Heart left ventricle (tissue), 16 donors: ENCODE data around the gene BIRC7. TPM values are rescaled to one million over a fixed set of nuclear protein-coding genes. Genes with fewer than 3 reads are reported as not detected.

Source experiments
- ATAC-seq, 4 donors: fragments of 200-7000 bp; cut with Tn5 transposase; one replicate each; pipeline ENCODE4 v1.9.1; 2020 to 2022; ENCODE audit warnings: moderate library complexity in 4 of 4, mild to moderate bottlenecking in 3 of 4, moderate number of reproducible peaks in 1 of 4
- DNase-seq, 5 donors: peaks; one replicate each; pipeline ENCODE4 v3.0.0-alpha.2; 2020
- H3K27ac ChIP-seq, 12 donors: fragments of 200-600 bp; sonication (generic) in 4 of 12; one replicate each; pipeline versions ENCODE4 v1.5.0 to v1.8.0; 2016 to 2022; ENCODE audit warnings: mild to moderate bottlenecking in 2 of 12
- H3K27me3 ChIP-seq, 9 donors: fragments of 200-600 bp; sonication (generic) in 2 of 9; one replicate each; pipeline versions ENCODE4 v1.5.1 to v1.8.0; 2016 to 2022; ENCODE audit warnings: mild to moderate bottlenecking in 3 of 9
- H3K36me3 ChIP-seq, 9 donors: fragments of 200-600 bp; sonication (generic) in 2 of 9; one replicate each; pipeline versions ENCODE4 v1.5.0 to v1.8.0; 2018 to 2022; ENCODE audit warnings: mild to moderate bottlenecking in 2 of 9
- H3K4me1 ChIP-seq, 12 donors: fragments of 200-600 bp; sonication (generic) in 4 of 12; one replicate each; pipeline versions ENCODE4 v1.5.0 to v1.8.0; 2016 to 2022; ENCODE audit warnings: mild to moderate bottlenecking in 3 of 12
- H3K4me3 ChIP-seq, 12 donors: fragments of 200-600 bp; sonication (generic) in 4 of 12; one replicate each; pipeline versions ENCODE4 v1.5.0 to v1.8.0; 2017 to 2022; ENCODE audit warnings: mild to moderate bottlenecking in 9 of 12, moderate library complexity in 4 of 12
- H3K9me3 ChIP-seq, 12 donors: fragments of 200-600 bp; sonication (generic) in 4 of 12; one replicate each; pipeline versions ENCODE4 v1.5.0 to v1.8.0; 2016 to 2022; ENCODE audit warnings: mild to moderate bottlenecking in 1 of 12
- CTCF ChIP-seq, 12 donors: fragments of 200-600 bp; sonication (generic) in 4 of 12; IDR thresholded peaks; one replicate each; pipeline versions ENCODE4 v1.5.0 to v1.8.0; 2018 to 2022; ENCODE audit warnings: antibody characterized with exemption in 12 of 12, mild to moderate bottlenecking in 5 of 12
- POLR2A ChIP-seq, 2 donors: fragments of 450-650 bp; IDR thresholded peaks; one replicate each; pipeline ENCODE4 v1.6.1; 2017; ENCODE audit warnings: antibody characterized with exemption in 2 of 2, mild to moderate bottlenecking in 2 of 2, moderate library complexity in 2 of 2
- WGBS, 4 donors: extraction: QIAGEN DNeasy Blood & Tissue Kit in 2 of 4; methylation state at CpG; one replicate each; pipeline versions ENCODE4 v1.1.5 to v1.1.7; 2013 to 2018; 5-methylcytosine and 5-hydroxymethylcytosine counted together
- intact Hi-C, 10 donors: fragments of 100-400 bp; cut with DNase I; formaldehyde crosslinking; loops; one replicate each; pipeline versions ENCODE4 v1.11.1 to v1.14.2; 2022
- polyA plus RNA-seq, 2 donors: library from polyadenylated mRNA; stranded (reverse); fragments of 200-250 nt; gene quantifications; one replicate each; pipeline ENCODE4 v1.2.3, GENCODE V29; 2013
- total RNA-seq, 9 donors: library from RNA; depleted of rRNA in 2 of 9; stranded (reverse); fragments of >200 nt in 2 of 9; fragmentation: NEBNext Ultra II Directional in 3 of 9; extraction: Animal tissue kit (Norgen Biotek cat#: 25700) in 3 of 9; gene quantifications; one replicate each; pipeline versions ENCODE4 v1.1.0 to v1.2.4, GENCODE V29; 2016 to 2023
- donor health status: ischemic (EF 13 %, LVEDD 7.1; RV severe dilation, severe dysfunction).
- donor health status: healthy with polysubstance abuse.
- donor health status: DM: no; HTN: yes; CAD: no.
- donor health status: DM: no; HTN: no; CAD: no.
- donor health status: ischemic (EF 25% LVEDD 6.9; RV normal size, moderate dysfunction).
- donor health status: ischemic (EF 25% LVEDD 5.7; RV mildly dilated, moderate dysfunction).
- donor health status: healthy.
- donor health status: DM: yes; HTN: yes; CAD: no.
- donor health status: ischemic (EF 35%, LVEDD 5.7; RV mildly dilated, moderate dysfunction).
- donor health status: nonischemic (EF 11% LVEDD 7.7; RV severe dilation, severe dysfunction).
- donor health status: DM: yes; HTN: yes; CAD: no.
- donor health status: PGD.
- donor health status: ischemic (EF 29% LVEDD 5.4; RV normal size, mild dysfunction).
- donor health status: nonischemic (EF 23%, LVEDD 6.1; RV moderate dilation, normal function).

Gene BIRC7
- total and polyA plus RNA-seq, 11 donors, result 0.20 to 5.6 (median 0.50) TPM; not detected in 5

GRCh38 chr20:63227260-63227659 is 8.4 kb upstream of the BIRC7 start:
- Histone ChIP-seq H3K36me3 (no peaks in the 10 kb centered on the region), H3K9me3 (no peaks in the 10 kb centered on the region), H3K4me1 (peaks cover 0 to 19% (median 5%) of the 10 kb centered on the region in 12 donors), H3K4me3 (no peak overlapping the region), H3K27me3 (peaks cover 0 to 16% (median 2%) of the 10 kb centered on the region in 9 donors), H3K27ac (no peak overlapping the region)
- DNase-seq (no peak), ATAC-seq (no peak)
- intact Hi-C loops, result no loop called here
- WGBS, 4 donors, result 89 to 97% (median 94%) methylated on average over 5 of the region's 5 CpGs
- TF ChIP-seq CTCF (IDR thresholded peaks at IDR 0.05) (no peak), POLR2A (IDR thresholded peaks at IDR 0.05) (no peak)

- no peak for ATAC-seq
- H3K36me3 ChIP-seq, result no peaks in the 10 kb centered on the region
- TF ChIP-seq POLR2A (IDR thresholded peaks at IDR 0.05) (no peak), CTCF (IDR thresholded peaks at IDR 0.05) (no peak)
- no peak overlapping the region for H3K4me3 ChIP-seq
- peaks cover 0 to 29% (median 4%) of the 10 kb centered on the region in 9 donors for H3K27me3 ChIP-seq
- no peak for DNase-seq
- 55 to 71% (median 60%) methylated on average over 13 of the region's 13 CpGs for WGBS, 4 donors
- H3K27ac ChIP-seq, result no peak overlapping the region
- no peaks in the 10 kb centered on the region for H3K9me3 ChIP-seq
- H3K4me1 ChIP-seq, result peaks cover 0 to 19% (median 5%) of the 10 kb centered on the region in 12 donors
- intact Hi-C loops, result no loop called here
Observed at GRCh38 chr20:63228806-63229205, 6.9 kb upstream of the BIRC7 start.

GRCh38 chr20:63230800-63231268 is 4.9 kb upstream of the BIRC7 start:
- intact Hi-C loops, result loop anchor here in 3 of 10 donors (5.0 to 10.0 kb wide), 2 partner anchors 174 to 176 kb away; no protein-coding TSS in a partner anchor
- Histone ChIP-seq H3K36me3 (no peaks in the 10 kb centered on the region), H3K4me3 (no peak overlapping the region), H3K4me1 (peaks cover 0 to 11% (median 0%) of the 10 kb centered on the region in 12 donors), H3K27me3 (peaks cover 0 to 33% (median 8%) of the 10 kb centered on the region in 9 donors), H3K27ac (no peak overlapping the region), H3K9me3 (no peaks in the 10 kb centered on the region)
- ATAC-seq (peak in 3 of 4 donors; percentile 79 to 83 (median 80)), DNase-seq (peak in 4 of 5 donors; percentile 50 to 70 (median 70))
- WGBS, 4 donors, result 2 to 13% (median 12%) methylated on average over 14 to 17 of the region's 17 CpGs
- TF ChIP-seq CTCF (IDR thresholded peaks at IDR 0.05) (peak in 11 of 12 donors; percentile 18 to 68 (median 50)), POLR2A (IDR thresholded peaks at IDR 0.05) (no peak)

- TF ChIP-seq POLR2A (IDR thresholded peaks at IDR 0.05), result no peak
- TF ChIP-seq CTCF (IDR thresholded peaks at IDR 0.05), result no peak
- WGBS, 4 donors, result 43 to 56% (median 47%) methylated on average over 10 to 18 of the region's 18 CpGs
- Histone ChIP-seq H3K4me3 (no peak overlapping the region), H3K9me3 (no peaks in the 10 kb centered on the region), H3K4me1 (peaks cover 0 to 11% (median 0%) of the 10 kb centered on the region in 12 donors), H3K27me3 (peaks cover 0 to 33% (median 8%) of the 10 kb centered on the region in 9 donors), H3K27ac (no peak overlapping the region), H3K36me3 (no peaks in the 10 kb centered on the region)
- ATAC-seq (peak in 1 of 4 donors; percentile 54), DNase-seq (no peak)
- intact Hi-C loops, result loop anchor here in 3 of 10 donors (5.0 to 10.0 kb wide), 2 partner anchors 175 to 178 kb away; no protein-coding TSS in a partner anchor
Observed at GRCh38 chr20:63232235-63233060, 3.3 kb upstream of the BIRC7 start.
